Measurements from ENCODE around the gene LINC00237.

Gene LINC00237

DNA sequence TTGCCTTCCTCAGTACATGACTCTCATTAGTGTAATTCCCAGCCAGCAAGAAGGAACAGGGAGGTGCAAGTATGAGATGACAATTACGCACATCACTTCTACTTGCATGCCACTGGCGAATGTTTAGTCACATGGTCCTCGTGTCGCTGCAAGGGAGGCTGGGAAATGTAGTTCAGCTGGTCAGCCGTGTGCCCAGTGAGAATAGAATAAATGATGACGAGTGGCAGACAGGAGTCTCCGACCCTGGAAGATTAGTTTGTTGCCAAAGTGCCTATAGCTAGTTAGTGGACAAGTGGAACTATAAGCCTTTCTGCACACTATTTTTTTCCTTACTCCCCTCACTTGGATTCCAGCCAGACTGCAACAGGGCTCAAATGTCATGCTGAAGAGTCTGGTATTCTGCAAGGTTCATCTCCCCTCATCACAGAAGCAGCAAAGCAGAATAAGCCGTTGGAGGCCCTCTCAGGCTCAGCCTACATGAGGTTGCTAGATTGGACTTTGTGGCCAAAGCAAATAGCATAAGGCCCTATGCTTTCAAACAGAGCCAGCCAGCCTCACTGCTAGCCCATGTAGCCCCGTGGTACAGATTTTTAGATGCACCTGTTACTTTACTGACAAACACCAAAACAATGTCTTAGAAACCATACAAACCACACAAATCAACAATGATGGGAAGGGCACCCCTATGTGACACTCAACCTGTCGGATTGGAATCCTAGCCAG is 9.7 kb downstream of the LINC00237 start:
- no peak for DNase-seq (ENCODE audit: low read depth)

DNA sequence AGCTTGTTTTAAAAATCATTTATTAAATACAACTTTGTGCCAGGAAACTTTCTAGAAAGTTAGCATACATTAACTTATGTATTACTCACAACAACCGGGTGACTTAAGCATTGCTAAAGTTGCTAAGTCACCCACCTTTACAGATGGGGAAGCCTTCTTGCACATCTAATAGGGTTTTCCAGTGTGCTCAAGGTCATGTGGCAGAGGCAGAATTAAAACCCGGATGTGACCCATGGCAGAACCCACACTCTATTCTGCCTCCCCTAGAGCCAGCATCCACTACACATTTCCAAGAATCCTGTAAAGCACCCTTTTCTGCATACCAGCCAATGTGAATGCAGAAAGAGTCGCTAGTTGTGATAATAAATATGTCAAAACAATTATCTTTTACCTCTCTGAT is 13.4 kb downstream of the LINC00237 start:
- no peak for DNase-seq (ENCODE audit: low read depth)

GRCh38 chr20:21090721-21091120 is 15.4 kb downstream of the LINC00237 start:
- DNase-seq (ENCODE audit: low read depth) = no peak

DNA sequence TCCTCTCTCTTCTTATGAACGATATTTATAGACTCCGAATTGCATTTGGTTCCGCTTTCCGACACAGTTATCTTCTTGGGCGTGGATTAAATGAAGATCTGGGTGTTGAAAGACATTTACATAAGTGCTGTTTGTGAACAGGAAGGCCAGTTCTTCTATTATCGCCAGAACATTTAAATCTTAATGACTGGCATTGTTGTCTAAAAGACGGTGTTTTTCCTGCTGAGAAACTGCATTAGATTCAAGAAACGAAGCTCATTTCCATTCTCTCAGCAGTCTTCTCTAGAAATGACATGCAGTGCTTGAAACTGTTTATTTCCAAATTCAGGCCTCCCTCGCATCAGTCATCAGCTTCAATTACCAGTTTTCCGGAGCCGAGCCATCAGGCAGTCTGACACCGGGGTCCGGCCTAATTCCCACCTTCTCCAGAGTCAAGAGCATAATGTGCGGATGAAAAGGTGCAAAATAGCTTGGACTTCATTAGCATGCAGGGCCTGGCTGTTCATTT is 16.0 kb downstream of the LINC00237 start:
- no peak for DNase-seq (ENCODE audit: low read depth)

DNA sequence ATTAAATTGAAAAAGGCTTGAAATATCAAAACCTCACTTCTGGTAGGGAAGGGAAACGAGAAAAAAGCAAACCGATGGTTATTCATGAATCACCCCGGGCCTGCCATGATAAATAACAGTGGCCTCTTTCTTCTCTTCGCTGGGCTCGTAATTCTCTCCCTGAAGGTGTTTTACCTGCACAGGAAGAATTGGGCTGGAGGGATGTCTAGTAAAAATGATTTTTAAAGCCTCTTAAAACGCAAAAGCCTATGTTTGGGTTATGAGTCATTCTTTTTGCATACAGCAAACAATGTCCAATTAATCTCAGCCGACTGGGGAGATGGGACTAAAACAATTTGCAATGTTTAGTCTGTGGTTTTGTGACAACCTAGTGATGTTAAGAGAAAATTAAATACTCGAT is 16.8 kb downstream of the LINC00237 start:
- DNase-seq (ENCODE audit: low read depth) = no peak

GRCh38 chr20:21087862-21088540 is 18.2 kb downstream of the LINC00237 start:
- no peak for DNase-seq (ENCODE audit: low read depth)

- DNase-seq (ENCODE audit: low read depth) = no peak
Measured at GRCh38 chr20:21083825-21084325, 22.3 kb downstream of the LINC00237 start.

DNA sequence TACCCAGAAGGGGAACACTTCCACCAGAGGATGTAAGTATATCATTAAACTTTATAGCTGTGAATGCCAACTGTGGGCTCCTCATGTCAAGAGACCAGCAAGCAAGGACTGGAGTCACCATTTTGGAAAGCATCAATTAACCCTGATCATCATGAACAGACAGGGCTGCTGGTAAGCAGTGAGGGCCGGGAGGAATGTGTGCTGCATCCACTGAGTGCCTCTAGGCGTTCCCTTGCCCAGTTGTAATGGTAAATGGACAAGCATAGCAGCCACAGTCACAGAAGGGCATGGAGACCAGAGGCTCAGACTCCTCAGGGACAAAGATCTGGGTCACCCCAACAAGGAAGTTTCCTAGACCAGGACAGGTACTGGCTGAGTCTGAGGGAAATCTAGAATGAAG is 23.6 kb downstream of the LINC00237 start:
- no peak for DNase-seq (ENCODE audit: low read depth)

DNA sequence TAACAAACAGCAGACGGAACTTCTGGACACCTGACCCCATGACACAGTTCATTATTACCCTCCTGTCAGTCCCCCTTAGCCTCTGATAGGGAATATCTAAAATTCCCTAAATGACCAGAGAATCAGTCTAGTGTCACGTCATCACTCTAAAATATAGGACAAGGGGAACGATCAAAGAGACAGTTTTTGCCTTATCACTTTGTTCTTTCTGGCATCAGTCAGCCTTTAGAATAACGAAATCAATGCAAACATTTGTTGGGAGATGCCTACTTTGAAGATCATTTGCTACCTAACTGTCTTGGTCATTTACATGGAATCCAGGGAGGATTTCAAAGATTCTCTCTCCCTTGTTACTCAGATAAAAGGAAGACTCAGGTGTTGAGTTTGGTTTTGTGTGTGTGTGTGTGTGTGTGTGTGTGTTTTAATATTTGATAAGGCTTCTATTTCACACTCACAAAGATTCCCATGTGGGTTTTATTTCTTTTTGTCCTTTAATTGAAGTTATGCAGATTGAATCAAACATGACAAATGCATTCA is 28.3 kb downstream of the LINC00237 start:
- no peak for DNase-seq (ENCODE audit: low read depth)

DNA sequence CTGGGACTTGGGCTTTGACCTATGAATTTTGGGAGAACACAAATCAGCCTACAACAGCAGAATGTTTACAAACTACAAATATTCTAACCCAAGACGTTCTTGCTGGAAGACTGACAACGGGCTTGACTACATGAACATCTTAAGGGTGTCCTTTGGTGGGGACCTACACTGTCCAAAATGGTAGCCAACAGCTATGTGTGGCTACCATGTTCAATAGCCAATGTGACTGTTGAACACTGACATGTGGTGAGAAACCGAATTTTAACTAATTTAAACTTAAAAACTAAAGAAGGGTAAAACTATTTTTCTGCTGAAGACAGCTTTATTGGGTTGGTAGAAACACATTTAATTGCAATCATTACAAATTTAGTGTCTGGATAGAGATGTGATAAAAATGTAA is 30.1 kb downstream of the LINC00237 start:
- no peak for DNase-seq (ENCODE audit: low read depth)

DNA sequence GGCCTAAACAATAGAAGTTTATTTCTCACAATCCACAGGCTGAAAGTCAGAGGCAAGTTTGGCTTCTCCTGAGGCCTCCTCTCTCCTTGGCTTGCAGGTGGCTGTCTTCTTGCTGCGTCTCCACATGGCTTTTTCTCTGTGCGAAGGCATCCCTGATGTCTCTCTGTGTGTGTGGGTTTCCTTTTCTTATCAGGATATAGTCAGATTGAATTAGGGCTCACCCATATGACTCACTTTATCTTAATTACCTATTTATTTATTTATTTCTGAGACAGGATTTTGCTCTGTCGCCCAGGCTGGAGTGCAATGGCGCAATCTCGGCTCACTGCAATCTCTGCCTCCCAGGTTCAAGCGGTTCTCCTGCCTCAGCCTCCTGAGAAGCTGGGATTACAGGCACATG is 30.7 kb downstream of the LINC00237 start:
- no peak for DNase-seq (ENCODE audit: low read depth)

DNA sequence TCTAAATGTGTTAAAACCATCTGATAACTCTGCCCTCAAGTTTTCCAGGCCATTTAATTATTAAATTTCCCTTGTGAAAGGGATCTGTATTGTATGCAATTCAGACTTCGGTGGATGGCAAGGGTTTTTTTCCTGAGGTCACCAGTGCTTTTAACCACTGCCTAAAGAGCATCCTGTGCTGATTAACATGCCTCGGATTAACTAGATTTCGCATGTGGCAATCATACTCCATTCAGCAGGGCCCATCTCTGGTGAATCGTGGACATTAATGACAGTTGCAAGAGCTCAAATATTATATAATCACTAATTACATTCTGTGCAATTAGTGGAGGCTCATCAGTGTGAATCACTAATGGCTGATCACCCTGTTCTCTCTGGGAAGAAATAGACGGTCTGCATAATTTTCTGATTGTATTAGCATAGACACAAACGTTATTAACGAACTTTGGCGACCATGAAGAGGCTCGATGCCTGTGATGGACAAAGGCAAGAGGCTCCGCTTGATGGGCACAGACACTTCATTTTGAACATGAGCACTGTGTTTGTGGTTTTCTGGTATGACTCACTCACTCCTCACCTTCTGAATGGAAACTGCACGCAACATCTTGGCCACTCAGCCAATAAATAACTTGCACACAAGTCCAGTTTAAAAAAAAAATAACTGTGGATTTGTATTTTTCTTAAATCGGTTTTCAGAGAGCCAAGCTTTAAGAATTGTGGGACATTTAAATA is 31.4 kb downstream of the LINC00237 start:
- no peak for DNase-seq (ENCODE audit: low read depth)

DNA sequence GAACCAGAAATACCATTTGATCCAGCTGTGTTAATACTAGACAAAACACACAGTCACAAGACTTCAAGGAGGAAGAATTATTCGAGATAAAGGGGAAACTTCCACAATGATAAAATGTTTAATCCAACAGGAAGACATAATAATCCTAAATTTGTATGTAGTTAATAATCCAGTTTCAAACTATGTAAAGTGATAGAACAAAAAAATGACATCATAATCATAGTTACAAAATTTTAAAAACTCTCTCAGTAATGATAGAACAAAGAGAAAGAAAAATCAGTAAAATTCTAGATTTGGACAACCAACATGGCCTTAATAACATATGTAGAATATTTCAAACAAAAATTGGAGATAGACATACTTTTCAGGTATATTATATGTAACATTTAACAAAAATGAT is 38.9 kb downstream of the LINC00237 start:
- DNase-seq (ENCODE audit: low read depth) = no peak

DNA sequence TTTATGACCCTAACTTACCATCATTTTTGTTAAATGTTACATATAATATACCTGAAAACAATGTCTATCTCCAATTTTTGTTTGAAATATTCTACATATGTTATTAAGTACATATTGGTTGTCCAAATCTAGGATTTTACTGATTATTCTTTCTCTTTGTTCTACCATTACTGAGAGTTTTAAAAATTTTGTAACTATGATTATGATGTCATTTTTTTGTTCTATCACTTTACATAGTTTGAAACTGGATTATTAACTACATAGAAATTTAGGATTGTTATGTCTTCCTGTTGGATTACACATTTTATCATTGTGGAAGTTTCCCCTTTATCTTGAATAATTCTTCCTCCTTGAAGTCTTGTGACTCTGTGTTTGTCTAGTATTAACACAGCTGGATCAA is 41.2 kb downstream of the LINC00237 start:
- no peak for DNase-seq (ENCODE audit: low read depth)

GRCh38 chr20:21063276-21063675 is 42.9 kb downstream of the LINC00237 start:
- DNase-seq (ENCODE audit: low read depth) = no peak

- no peak for DNase-seq (ENCODE audit: low read depth)
Measured at GRCh38 chr20:21053002-21053762, 53.0 kb downstream of the LINC00237 start.

GRCh38 chr20:21052686-21053001 is 53.5 kb downstream of the LINC00237 start:
- DNase-seq (ENCODE audit: low read depth) = no peak

GRCh38 chr20:21052241-21052640 is 53.9 kb downstream of the LINC00237 start:
- no peak for DNase-seq (ENCODE audit: low read depth)

DNA sequence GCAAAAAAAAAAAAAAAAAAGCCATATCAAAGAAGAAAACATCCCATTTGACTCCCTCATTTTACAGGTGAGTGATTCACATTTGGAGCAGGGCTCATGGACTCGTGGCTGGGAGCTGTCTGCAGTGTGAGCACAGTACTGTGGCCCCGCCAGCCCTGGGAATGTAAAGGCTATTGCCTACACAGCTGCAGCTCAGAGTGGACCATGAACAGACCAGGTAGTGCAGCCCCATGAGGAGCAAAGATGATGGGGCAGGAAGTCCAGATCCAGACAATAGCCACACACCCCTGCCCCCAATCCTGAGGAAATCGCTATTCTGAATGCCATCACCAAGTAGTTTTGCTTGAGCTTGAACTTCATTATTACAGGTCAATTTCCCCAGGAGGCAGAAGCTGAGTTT is 55.4 kb downstream of the LINC00237 start:
- no peak for DNase-seq (ENCODE audit: low read depth)

DNA sequence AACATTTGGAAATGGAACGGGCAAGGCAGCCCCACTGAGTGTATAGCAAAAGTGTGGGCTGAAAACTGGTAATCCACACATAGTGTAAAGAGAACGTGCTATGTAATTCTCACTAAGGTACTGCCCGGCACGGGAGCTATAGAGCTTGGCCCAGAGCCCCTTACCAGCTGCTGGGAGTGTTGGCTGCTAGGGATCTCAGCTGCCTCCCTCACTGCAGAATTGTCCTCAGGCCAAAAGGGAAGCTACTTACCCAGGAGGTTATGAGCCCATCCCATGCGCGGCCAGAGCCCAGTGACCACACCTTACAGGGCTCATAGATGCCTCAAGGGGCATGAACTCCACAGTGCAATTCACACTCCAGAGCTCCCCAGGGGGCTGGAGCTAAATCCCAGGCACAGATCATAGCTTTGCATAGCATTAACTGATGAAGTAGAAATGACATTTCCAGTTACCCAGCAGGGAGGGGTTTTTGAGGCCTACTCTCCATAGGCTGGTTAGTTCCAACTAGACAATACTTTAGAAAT is 56.8 kb downstream of the LINC00237 start:
- DNase-seq (ENCODE audit: low read depth) = no peak

DNA sequence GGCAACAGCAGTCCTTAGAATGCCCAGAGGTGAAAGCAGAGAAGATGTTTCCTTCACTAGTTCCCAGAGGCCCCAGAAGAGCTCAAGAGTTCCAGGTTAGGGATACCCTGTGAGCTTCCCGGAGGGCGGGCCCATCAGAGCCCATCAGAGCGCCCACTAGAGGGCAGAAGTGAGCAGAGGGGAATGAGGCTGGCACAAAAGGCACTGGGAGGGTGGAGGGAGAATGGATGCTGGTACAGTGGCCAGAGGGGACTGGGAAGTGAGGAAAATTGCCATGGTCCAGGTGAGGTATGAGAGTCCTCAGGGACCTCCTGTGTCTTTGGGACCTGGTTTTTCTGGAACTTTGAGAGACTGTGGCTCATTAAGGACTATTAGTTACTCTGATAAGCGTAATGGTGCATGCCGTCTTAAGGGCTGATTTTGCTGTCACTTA is 57.3 kb downstream of the LINC00237 start:
- peak; percentile 21 for DNase-seq (ENCODE audit: low read depth)

GRCh38 chr20:21047981-21048380 is 58.2 kb downstream of the LINC00237 start:
- DNase-seq (ENCODE audit: low read depth) = no peak

Measured in stimulated activated CD8-positive, alpha-beta memory T cell treated with anti-CD3 and anti-CD28 coated beads, Interleukin-15, amount 100 ng/mL, for 24 hours (primary cell).